ACHN (cell line): ENCODE results near the gene EMC8.
A peak's percentile ranks its signal among the peaks of the same experiment; 100 is the strongest.

Experiments used
- DNase-seq: peaks from one replicate; pipeline ENCODE4 v3.0.0-alpha.2; 2015
- in situ Hi-C: cut with HindIII; loops from 2 replicates; pipeline ENCODE4 v1.10.0; 2017; ENCODE audit warnings: low sequenced_read_pairs, low pct_ligation_motif_present, low pct_unique_long_range_greater_than_20kb

EMC8 gene

GRCh38 chr16:85750827-85751697, 48.3 kb downstream of the EMC8 start, which contains the start of gene C16orf74:
Gene C16orf74 (minus strand): TSS chr16:85751096. CDS start chr16:85735217, 15,879 bp downstream.
- peak; percentile 71 for DNase-seq
- in situ Hi-C loops: no loop called here

- peak; percentile 70 for DNase-seq
- in situ Hi-C loops: no loop called here
Measured at GRCh38 chr16:85750146-85750826, 49.1 kb downstream of the EMC8 start.

GRCh38 chr16:85749771-85750145, 49.6 kb downstream of the EMC8 start:
- no peak for DNase-seq
- in situ Hi-C loops: no loop called here

GRCh38 chr16:85746460-85747215, 52.7 kb downstream of the EMC8 start:
- in situ Hi-C loops: no loop called here
- peak; percentile 37 for DNase-seq

GRCh38 chr16:85738923-85739715, 60.2 kb downstream of the EMC8 start:
- no peak for DNase-seq
- in situ Hi-C loops: no loop called here

- in situ Hi-C loops: no loop called here
- DNase-seq: no peak
Measured at GRCh38 chr16:85736921-85737320, 62.4 kb downstream of the EMC8 start.

- in situ Hi-C loops: no loop called here
- DNase-seq: no peak
Measured at GRCh38 chr16:85735946-85736345, 63.4 kb downstream of the EMC8 start.

- no peak for DNase-seq
- in situ Hi-C loops: no loop called here
Measured at GRCh38 chr16:85735225-85735635, 64.1 kb downstream of the EMC8 start.

GRCh38 chr16:85734311-85735017, 64.9 kb downstream of the EMC8 start:
- DNase-seq: no peak
- in situ Hi-C loops: no loop called here

GRCh38 chr16:85733839-85734170, 65.5 kb downstream of the EMC8 start:
- in situ Hi-C loops: no loop called here
- DNase-seq: no peak

- in situ Hi-C loops: no loop called here
- no peak for DNase-seq
Measured at GRCh38 chr16:85733155-85733838, 66.0 kb downstream of the EMC8 start.

GRCh38 chr16:85731179-85731578, 68.2 kb downstream of the EMC8 start:
- in situ Hi-C loops: no loop called here
- no peak for DNase-seq

- in situ Hi-C loops: no loop called here
Measured at GRCh38 chr16:85730186-85730465, 69.2 kb downstream of the EMC8 start.

GRCh38 chr16:85729452-85730185, 69.7 kb downstream of the EMC8 start:
- DNase-seq: no peak
- in situ Hi-C loops: no loop called here

More at GRCh38 chr16:85730186-85730465, 69.2 kb downstream of the EMC8 start:
- no peak for DNase-seq

- in situ Hi-C loops: no loop called here
Measured at GRCh38 chr16:85728879-85729278, 70.5 kb downstream of the EMC8 start.

More at GRCh38 chr16:85728879-85729278, 70.5 kb downstream of the EMC8 start:
- DNase-seq: no peak
